NCI-H1930 (cell line): Measurements from ENCODE around the gene ETV6.

ENCODE experiments used
- DNase-seq, 2 experiments: peaks; one replicate each; lab custom pipeline; 2025; lab: John Stamatoyannopoulos, UW

The ETV6 gene

GRCh38 chr12:11827091-11828061 is 177.9 kb downstream of the ETV6 start:
- no peak for DNase-seq

- DNase-seq, result no peak
These were observed 180.3 kb downstream of the ETV6 start for GRCh38 chr12:11829764-11830194.

- DNase-seq, result no peak
These were observed 180.9 kb downstream of the ETV6 start for GRCh38 chr12:11830307-11830801.

GRCh38 chr12:11832093-11832492 is 182.6 kb downstream of the ETV6 start:
- DNase-seq, result no peak

- no peak for DNase-seq
These were observed 183.9 kb downstream of the ETV6 start for GRCh38 chr12:11833174-11833895.

GRCh38 chr12:11834104-11834812 is 184.8 kb downstream of the ETV6 start:
- no peak for DNase-seq

GRCh38 chr12:11834931-11835330 is 185.5 kb downstream of the ETV6 start:
- DNase-seq, result no peak

GRCh38 chr12:11836282-11837151 is 187.0 kb downstream of the ETV6 start:
- no peak for DNase-seq

GRCh38 chr12:11837216-11837934 is 187.9 kb downstream of the ETV6 start:
- DNase-seq, result no peak

GRCh38 chr12:11838403-11838802 is 188.9 kb downstream of the ETV6 start:
- no peak for DNase-seq

- no peak for DNase-seq
These were observed 189.7 kb downstream of the ETV6 start for GRCh38 chr12:11839091-11839641.

GRCh38 chr12:11840366-11840765 is 190.9 kb downstream of the ETV6 start:
- no peak for DNase-seq

- no peak for DNase-seq
These were observed 197.0 kb downstream of the ETV6 start for GRCh38 chr12:11846488-11846887.

GRCh38 chr12:11847539-11847938 is 198.1 kb downstream of the ETV6 start:
- no peak for DNase-seq

GRCh38 chr12:11849757-11850504 is 200.5 kb downstream of the ETV6 start:
- no peak for DNase-seq

GRCh38 chr12:11853126-11853525 is 203.7 kb downstream of the ETV6 start:
- no peak for DNase-seq

GRCh38 chr12:11854011-11854499 is 204.6 kb downstream of the ETV6 start:
- DNase-seq, result no peak

- no peak for DNase-seq
These were observed 206.5 kb downstream of the ETV6 start for GRCh38 chr12:11855983-11856374.

GRCh38 chr12:11856971-11857370 is 207.5 kb downstream of the ETV6 start:
- no peak for DNase-seq
